ENCODE results near the gene TTC39C. TPM values are rescaled to one million over a fixed set of nuclear protein-coding genes. Genes with fewer than 3 reads are reported as not detected.

Gene TTC39C
- polyA plus RNA-seq, 2 of the 4 experiments (the other 2 are of a cell fraction) = 8.7 to 18.4 TPM

- DNase-seq (ENCODE audit: low read depth in 1 of 2, low spot score in 1 of 2) = no peak
- no peak overlapping the region for H3K4me2 ChIP-seq
- H3K9me3 ChIP-seq = no peaks in the 10 kb centered on the region
- FAIRE-seq = no peak
- CTCF ChIA-PET = interaction anchor here (0.6 kb wide), 1 partner anchor 514 kb away, joined by 4 read pairs; no protein-coding TSS in a partner anchor
- WGBS (ENCODE audit: missing lambda C conversion rate) = 66% methylated on average over 3 of the region's 3 CpGs
- POLR2A ChIA-PET = no interaction called here
- H3K27ac ChIP-seq = no peak overlapping the region
- no peak for ATAC-seq
- no peak for TF ChIP-seq HMGXB4 (CRISPR knock-in tag; IDR thresholded peaks at IDR 0.05; ENCODE audit: borderline replicate concordance)
- TF ChIP-seq HOXB5 (CRISPR knock-in tag; IDR thresholded peaks at IDR 0.05) = no peak
- no peak for TF ChIP-seq MYC (IDR thresholded peaks at IDR 0.05; ENCODE audit: borderline replicate concordance, low read length)
- no peak for TF ChIP-seq MAFK (IDR thresholded peaks at IDR 0.05; ENCODE audit: partially characterized antibody)
- no peak for TF ChIP-seq HOXA7 (CRISPR knock-in tag; IDR thresholded peaks at IDR 0.05)
- no peak overlapping the region for H3K4me3 ChIP-seq
- peaks cover 10% of the 10 kb centered on the region; the same call in 1 of the 3 replicates for H3K4me1 ChIP-seq
These were observed 11.3 kb upstream of the TTC39C start for GRCh38 chr18:24003288-24003687.

GRCh38 chr18:24003903-24004640 is 10.5 kb upstream of the TTC39C start:
- Histone ChIP-seq H3K27ac (no peak overlapping the region), H3K9me3 (no peaks in the 10 kb centered on the region), H3K4me1 (peaks cover 6% of the 10 kb centered on the region; the same call in 1 of the 3 replicates), H3K4me2 (no peak overlapping the region), H3K4me3 (no peak overlapping the region)
- no peak for FAIRE-seq
- no peak for TF ChIP-seq KDM1A (IDR thresholded peaks at IDR 0.05; ENCODE audit: low read depth)
- TF ChIP-seq JUN (IDR thresholded peaks at IDR 0.05) = no peak
- no peak for TF ChIP-seq PBX3 (IDR thresholded peaks at IDR 0.05)
- no peak for TF ChIP-seq ZC3H11A (IDR thresholded peaks at IDR 0.05)
- no peak for TF ChIP-seq ZSCAN20 (CRISPR knock-in tag; IDR thresholded peaks at IDR 0.05)
- CTCF ChIA-PET = no interaction called here
- no peak for DNase-seq (ENCODE audit: low read depth in 1 of 2, low spot score in 1 of 2)
- POLR2A ChIA-PET = no interaction called here
- WGBS (ENCODE audit: missing lambda C conversion rate) = 81% methylated on average over 2 of the region's 2 CpGs
- ATAC-seq = no peak

DNA sequence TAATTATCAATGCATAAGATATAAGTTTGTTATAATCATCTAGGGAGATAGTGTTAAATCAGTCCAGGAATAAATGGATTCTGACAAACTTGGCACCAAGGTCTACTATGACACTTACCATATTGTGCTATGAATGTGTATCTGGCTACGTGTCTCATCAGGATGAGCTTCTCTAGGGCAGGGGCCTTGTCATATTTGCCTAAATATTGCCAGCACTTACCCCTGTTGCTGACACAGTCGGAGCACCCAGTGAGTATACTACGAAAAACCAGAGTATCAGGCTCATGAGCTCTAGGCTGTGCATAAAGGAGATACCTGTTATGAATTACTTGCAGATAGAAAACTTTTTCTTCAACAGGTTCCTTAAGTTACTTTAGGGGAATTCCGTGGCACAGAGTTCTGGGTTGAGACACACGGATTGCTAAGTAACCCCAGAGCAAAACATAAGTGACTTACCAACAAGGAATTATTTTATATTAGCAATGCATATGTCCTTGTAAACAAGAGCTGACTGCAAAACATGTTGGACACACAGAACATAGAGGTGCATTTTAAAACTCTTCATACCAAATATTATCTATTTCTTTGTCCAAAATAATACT is 7.7 kb upstream of the TTC39C start:
- 70% methylated on average over 5 of the region's 5 CpGs for WGBS (ENCODE audit: missing lambda C conversion rate)
- CTCF ChIA-PET = no interaction called here
- Histone ChIP-seq H3K4me1 (peaks cover 6% of the 10 kb centered on the region; the same call in 1 of the 3 replicates), H3K4me2 (no peak overlapping the region), H3K27ac (no peak overlapping the region), H3K4me3 (no peak overlapping the region), H3K9me3 (no peaks in the 10 kb centered on the region)
- DNase-seq (ENCODE audit: low read depth in 1 of 2, low spot score in 1 of 2) (peak in 1 of 2 experiments; percentile 18), ATAC-seq (no peak; a peak in 1 of 6 replicates), FAIRE-seq (no peak)
- POLR2A ChIA-PET = no interaction called here
- no peak for TF ChIP-seq ZFP36 (IDR thresholded peaks at IDR 0.05; ENCODE audit: borderline replicate concordance, partially characterized antibody)
- no peak for TF ChIP-seq TP53 (CRISPR knock-in tag; IDR thresholded peaks at IDR 0.05)
- no peak for TF ChIP-seq HMGXB4 (CRISPR knock-in tag; IDR thresholded peaks at IDR 0.05; ENCODE audit: borderline replicate concordance)
- TF ChIP-seq CBX2 (IDR thresholded peaks at IDR 0.05; ENCODE audit: borderline replicate concordance, low read depth) = no peak
- no peak for TF ChIP-seq NFE2L2 (conservative IDR thresholded peaks at IDR 0.05; ENCODE audit: low read length)
- TF ChIP-seq, protein P1, sequence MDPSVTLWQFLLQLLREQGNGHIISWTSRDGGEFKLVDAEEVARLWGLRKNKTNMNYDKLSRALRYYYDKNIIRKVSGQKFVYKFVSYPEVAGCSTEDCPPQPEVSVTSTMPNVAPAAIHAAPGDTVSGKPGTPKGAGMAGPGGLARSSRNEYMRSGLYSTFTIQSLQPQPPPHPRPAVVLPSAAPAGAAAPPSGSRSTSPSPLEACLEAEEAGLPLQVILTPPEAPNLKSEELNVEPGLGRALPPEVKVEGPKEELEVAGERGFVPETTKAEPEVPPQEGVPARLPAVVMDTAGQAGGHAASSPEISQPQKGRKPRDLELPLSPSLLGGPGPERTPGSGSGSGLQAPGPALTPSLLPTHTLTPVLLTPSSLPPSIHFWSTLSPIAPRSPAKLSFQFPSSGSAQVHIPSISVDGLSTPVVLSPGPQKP (IDR thresholded peaks at IDR 0.05; ENCODE audit: low read depth, low read length) = no peak
- TF ChIP-seq BHLHE40 (IDR thresholded peaks at IDR 0.05; ENCODE audit: low read depth, low read length) = no peak
- TF ChIP-seq ZC3H11A (IDR thresholded peaks at IDR 0.05) = no peak
